HG03439 (cell line): Measurements from ENCODE around the gene PARP2.
"Not testable (repeated sequence)": the region's sequence is repeated elsewhere in the genome, so short reads cannot be mapped to it uniquely, and the experiment has no call there.

ENCODE experiments used
- ATAC-seq: cut with Tn5 transposase; IDR thresholded peaks from one replicate; pipeline ENCODE4 v1.9.1; 2021; ENCODE audit warnings: mild to moderate bottlenecking, moderate library complexity; ENCODE audit not compliant: unreplicated experiment

PARP2 gene

DNA sequence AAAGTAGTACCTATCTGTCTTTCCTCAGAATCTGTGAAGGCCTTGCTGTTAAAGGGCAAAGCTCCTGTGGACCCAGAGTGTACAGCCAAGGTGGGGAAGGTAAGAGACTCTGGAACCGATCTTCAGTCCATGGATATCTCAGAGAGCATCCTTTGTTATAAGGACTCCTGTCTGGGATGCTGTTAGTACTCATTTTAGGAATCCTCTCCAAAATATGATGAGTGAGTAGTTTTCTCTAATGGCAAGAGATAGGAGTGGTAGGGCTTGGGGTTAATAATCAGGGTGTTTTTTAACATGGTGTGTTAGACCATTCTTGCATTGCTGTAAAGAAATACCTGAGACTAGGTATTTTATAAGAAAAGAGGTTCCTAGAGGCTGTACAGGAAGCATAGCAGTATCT is 1.9 kb downstream of the PARP2 start:
- ATAC-seq, result no peak

DNA sequence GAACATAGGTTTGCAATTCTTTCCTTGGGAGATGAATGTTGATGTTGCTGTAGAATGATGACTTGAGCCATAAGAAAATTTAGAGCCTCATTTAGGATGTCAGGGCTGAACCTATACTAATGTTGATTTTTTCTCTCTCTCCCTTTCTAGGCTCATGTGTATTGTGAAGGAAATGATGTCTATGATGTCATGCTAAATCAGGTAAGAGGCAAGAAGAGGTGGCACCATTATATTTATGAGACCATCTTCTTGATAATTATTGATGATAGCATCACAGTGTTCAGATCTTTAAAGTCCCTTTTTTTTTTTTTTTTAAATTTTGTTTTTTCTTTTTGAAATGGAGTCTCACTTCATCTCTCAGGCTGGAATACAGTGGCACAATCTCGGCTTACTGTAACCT is 3.3 kb downstream of the PARP2 start:
- ATAC-seq, result no peak

DNA sequence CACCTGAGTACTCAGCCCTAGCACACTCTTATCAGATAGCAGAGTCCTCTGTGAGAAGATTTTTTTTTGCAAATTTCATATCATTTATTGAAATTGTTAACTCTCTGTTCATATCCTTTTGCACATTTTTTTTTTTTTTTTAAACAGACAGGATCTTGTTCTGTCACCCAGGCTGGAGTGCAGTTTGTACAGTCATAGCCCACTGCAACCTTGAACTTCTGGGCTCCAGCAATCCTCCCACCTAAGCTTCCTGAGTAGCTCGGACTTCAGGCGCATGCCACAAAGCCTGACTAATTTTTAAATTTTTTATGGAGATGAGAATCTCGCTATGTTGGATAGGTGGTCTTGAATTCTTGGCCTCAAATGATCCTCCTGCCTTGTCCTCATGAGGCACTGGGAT is 4.3 kb downstream of the PARP2 start:
- no peak for ATAC-seq

DNA sequence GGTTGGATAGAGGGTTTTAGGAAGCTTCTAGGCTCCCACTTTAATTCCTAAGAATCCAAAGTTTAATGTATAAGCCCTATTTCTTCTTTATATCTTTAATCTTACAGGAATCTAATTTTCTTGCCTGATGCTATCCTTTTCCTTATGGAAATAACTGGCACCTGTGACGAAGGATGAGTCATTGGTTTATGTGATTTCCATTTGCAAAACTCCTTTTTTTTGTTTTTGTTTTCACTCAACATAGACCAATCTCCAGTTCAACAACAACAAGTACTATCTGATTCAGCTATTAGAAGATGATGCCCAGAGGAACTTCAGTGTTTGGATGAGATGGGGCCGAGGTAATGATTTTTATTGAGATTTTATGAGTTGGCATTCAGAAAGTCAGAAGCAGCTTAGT is 6.8 kb downstream of the PARP2 start:
- ATAC-seq, result no peak

DNA sequence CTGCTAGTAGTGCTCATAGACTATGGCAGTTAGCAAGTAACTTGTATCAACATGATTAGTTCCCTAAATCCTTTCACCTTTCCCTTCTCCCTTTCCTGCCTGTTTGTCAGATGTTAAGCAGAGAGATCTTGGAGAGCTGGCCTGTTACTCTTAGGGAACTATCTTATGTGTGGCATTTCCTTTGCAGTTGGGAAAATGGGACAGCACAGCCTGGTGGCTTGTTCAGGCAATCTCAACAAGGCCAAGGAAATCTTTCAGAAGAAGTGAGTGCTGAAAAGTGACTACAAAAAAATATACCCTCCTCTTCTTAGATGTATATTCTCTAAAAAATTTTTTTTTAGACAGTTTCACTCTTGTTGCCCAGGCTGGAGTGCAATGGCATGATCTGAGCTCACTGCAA is 7.4 kb downstream of the PARP2 start:
- ATAC-seq, result no peak

DNA sequence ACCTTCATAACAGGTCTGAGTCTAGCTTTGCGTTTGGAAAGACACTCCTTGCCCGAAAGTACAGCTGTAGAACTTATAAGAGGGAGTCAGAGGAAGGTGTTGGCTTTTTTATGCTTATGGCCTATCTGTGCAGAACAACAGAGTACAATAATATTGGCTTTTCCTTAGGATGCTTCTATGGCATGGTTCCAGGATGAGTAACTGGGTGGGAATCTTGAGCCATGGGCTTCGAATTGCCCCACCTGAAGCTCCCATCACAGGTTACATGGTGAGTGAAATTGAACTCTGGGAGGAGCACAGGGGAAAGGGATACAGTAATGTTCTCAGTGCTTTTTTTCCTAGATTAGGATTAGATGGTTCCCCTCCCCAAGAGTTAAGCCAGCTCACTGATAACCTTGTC is 13.0 kb downstream of the PARP2 start:
- ATAC-seq, result no peak

DNA sequence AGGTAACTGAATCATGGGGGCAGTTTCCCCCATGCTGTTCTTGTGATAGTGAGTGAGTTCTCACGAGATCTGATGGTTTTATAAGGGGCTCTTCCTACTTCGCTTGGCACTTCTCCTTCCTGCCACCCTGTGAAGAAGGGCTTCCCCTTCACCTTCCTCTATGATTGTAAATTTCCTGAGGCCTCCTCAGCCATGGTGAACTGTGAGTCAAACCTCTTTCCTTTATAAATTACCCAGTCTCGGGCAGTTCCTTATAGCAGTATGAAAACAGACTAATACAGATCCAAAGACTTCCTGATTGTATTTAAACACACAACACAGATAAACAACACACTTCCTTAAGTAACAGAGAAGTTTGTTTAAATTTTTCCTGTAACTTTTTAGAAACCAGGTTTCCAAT is 15.0 kb downstream of the PARP2 start:
- ATAC-seq, result not testable (repeated sequence)

DNA sequence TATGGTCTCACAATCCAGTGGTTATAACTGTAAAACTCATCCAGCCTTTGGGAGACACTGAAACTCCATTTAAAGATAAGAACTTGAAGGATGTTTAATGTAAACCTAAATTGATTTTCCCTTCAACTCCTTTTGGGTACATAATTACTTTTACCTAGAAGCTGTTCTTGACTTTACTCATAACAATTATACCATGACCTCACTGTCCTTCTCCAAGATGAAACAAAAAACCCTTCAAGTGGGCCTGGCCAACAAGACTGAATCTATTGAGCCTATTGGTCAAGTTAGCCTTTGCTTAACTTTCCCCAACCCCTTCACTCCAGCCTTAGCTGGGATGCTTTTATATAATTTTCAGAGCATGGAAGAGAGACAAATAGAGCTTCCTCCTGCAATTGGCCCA is 22.5 kb downstream of the PARP2 start:
- ATAC-seq, result no peak

DNA sequence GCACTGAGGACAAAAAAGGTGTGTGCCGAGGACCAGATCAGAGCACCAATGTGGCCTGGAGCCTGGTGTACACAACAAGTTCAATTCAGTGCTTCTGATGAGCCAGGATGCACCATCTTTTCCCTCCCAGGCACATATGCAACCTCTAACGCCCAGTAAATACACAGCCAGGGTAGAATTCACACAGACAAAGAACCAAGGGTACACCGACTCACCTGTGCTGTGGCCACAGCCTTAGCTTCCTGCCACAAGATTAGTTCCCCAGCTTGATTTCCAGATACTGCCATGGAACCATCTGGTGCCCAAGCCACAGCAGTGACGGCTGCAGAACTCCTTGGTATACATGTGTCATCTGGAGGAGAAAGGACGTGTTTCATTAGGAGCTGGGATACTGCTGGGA is 29.4 kb downstream of the PARP2 start:
- ATAC-seq, result no peak

DNA sequence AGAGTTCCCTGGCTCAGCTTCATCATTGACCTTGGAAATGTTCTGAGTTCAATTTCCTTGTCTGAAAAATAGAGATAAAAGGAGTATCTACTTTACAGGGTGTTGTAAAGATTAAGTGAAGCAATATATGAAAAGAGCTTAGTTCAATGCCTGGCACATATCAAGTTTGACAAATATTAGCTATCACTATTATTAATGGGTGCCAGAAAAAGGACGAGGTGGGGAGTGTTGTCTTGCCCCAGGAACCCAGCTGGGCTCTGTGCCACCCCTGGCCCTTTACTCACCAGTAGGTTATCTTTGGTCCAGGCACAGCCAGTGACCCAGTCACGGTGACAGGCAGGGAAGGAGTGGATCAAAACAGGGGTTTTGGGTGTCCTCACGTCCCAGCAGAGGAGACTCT is 32.0 kb downstream of the PARP2 start:
- no peak for ATAC-seq

DNA sequence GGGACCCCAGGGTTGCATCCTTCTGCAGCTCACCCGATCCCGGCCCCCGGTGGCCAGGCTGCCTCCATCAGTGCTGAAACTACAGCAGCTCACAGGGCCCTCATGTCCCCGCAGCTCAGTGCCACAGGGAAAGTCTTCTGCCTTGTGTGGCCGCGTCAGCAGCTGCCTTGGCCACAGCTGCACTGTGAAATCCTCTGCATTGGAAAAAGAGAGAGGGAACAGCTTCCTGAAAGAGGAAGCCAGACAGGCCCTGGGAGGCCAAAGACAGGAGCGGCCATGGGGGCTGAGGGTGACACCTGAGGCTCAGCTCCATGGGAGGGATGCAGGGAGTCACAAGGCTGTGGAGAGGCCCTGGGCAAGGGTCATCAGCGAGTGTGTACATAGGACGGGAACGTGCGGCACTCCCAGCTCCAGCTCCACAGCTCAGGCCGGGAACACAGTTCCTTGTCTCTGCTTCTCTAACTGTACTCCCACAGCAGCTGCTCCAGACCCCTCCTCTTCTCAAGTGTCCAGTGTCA is 32.7 kb downstream of the PARP2 start:
- ATAC-seq, result no peak

DNA sequence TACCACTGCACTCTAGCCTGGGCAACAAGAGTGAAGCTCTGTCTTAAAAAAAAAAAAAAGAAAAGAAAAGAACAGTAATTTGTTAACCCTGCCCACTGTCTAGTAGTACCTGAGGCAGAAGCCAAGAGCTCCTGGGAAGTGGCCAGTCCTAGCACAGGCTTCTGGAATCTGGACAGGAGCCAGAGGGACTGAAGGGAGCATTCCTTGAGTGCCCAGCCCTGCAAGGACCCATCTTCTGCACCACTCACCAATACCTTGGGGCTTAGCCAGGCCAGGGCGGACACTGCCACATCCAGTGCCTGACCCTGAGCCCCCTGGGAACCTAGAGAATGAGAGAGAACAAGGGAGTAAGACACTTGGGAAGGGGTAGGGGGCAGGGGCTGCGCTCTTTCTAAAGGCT is 33.7 kb downstream of the PARP2 start:
- no peak for ATAC-seq

DNA sequence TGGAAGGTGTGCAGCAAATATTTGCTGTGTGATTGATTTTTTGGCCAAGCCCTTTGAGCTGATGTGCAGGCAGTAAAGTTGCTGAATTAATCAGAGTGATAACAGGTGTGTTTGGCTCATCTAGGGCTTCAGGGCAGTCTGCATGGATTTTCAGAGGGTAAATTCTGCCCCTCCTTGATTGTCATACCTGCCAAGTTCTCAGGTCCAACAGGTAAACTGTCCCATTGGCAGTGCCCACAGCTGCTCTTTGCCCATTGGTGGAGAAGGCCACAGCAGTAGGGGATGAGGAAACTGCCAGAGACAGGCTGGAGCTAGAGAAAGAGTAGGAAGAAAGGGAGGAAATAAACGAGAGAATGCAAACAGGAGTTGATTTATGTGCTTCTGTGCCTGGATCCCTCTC is 36.3 kb downstream of the PARP2 start:
- ATAC-seq, result no peak

DNA sequence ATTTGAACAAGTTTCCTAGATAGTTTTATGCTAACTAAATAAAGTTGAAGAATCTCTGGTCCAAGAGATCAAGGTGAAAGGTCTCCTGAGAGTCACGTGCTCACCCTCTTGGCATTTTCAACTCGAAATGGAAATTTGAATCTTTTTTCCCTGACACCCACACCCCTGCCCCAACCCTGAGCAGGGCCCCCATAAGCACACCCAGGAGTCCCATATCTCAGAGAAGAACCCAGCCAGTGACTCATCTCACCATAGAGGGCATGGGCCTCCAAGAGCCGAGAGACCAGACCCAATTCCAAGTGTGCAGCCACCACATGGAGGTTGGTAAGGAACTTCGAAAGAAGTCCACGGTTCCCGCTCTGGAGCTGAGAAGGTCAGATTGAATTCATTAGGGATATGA is 37.2 kb downstream of the PARP2 start:
- no peak for ATAC-seq

DNA sequence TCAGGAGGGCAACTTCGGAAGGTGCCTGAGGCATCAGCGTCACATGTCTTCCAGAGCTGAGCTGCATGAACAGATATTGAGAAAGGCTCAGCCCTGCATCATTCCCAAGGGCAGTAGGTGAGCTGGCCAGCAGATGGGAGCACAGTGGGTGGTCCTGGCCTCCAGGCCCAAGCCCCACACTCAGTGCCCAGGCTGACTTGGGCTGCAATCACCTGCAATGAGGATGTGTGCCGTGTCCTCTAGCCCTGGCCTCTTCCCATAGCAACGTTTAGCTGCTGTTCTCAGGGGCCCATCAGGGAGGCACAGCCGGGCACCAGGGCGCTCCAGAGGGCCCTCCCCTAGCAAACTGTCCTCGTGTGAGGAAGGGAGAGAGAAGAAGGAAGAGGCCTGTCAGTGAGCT is 37.9 kb downstream of the PARP2 start:
- ATAC-seq, result no peak

DNA sequence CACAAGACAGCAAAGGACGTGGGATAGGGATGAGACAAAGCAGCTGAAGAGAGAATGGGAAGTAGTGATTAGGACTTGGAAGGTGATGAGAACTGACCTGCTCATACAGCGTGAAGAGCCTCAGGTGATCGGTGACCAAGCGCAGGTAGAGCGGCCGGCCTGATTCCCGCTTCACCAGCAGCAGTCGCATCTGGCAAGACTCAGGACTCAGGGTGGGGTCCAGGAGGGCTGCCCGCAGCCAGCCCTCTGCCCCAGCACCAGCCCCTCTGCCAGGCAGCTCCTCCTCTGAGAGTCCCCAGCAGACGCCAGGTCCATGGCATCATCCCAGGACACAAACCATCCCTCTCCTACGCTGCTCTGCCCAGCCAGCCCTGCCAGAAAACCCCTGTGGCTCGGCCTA is 39.1 kb downstream of the PARP2 start:
- ATAC-seq, result no peak

DNA sequence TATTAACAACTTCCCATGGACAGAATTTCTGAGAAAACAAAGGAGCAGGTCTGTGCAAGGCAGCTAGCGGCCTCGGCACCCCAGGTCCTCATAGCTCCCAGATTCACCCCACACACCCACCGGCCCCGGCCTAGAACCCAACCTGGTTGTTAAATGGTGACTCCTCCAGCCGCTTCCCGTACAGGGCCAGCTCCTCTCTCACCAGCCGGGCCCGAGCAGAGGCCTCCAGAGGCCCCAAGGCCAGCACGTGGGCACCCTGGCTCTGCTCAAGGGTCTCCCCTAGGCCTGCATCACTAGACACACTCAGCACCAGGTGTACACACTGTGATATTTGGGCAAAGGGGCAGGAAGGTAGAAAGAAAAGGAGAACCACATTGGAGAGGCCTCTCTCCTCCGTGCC is 39.6 kb downstream of the PARP2 start:
- no peak for ATAC-seq

DNA sequence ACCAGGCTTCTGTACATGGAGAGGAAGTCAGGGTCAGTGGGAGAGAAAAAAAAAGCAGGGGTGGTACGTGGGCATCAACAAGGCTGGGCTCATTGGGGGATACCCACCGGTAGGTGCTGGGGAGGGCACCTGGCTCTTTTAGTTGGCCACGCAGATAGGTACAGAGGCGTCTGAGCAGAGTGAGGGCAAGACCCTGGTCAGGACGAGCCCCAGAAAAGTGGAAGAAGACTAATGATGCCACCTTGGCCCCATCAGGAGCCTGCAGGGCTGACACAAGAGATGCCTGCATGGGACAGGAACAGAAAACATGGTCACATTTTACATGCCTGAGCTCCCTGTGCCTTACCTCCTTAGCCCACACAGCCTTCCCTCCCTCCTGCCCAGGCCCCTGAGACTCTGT is 40.2 kb downstream of the PARP2 start:
- no peak for ATAC-seq

DNA sequence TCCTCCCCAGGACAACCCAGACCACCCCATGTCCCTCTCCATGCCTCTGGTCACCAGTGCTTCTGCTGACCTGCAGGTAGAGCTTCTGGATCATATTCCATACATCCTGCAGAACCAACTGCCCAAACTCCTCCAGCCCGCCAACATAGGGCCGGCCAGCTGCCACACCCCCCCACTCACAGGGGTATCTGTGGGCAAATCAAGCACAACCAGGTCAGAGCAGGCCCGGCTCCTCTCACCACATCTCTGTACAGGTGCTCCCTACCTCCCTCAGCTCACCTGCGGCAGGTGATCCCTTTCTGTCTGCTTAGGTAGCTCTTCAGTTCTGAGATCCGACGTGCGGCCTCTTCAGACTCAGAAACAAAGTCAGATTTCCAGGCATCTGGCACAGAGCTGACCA is 40.9 kb downstream of the PARP2 start:
- ATAC-seq, result no peak

DNA sequence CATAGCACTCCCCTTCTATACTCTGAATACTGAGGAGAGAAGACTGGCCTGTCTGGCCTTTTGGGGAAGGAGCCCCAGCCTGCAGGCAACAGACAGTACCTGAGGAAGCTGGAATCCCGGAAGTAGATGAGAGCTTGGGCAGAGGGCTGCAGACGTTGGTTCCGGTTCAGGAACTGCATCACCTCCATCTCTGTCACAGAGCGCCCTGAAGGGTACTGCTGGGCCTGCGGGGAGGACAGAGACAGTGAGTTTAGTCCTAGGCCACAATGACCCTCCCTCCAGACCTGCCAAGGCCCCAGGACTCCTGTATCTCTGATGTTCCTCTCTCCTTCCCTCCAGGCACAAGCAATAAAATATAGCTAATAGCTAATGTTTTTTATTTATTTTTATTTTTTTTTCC is 41.5 kb downstream of the PARP2 start:
- no peak for ATAC-seq

DNA sequence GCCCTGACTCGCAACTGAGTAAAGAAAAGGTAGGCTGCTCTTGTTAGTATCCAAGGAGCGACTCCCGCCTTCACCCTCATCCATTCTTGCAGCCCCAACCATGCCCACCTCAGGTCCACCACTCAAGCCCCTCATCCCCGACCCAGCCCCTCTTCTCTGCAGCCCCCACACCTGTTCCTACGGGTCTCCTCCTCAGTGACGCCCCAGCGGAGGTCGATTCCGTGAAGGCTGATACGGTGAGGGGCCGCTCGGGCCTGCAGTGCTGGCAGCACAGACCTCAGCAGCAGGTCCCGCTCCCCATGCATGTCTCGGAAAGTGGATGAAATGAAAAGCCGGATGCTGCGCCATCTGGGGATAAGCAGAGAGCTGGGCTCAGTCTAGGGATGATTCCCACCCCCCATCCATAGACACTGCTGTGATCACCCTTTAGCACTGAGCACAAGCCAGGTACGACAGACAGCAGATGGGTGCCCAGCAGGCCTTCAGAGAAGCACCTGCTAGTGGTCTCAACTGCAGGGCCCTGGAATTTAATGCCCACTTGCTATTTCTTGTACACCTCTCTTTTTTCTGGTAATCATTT is 42.9 kb downstream of the PARP2 start:
- ATAC-seq, result no peak

DNA sequence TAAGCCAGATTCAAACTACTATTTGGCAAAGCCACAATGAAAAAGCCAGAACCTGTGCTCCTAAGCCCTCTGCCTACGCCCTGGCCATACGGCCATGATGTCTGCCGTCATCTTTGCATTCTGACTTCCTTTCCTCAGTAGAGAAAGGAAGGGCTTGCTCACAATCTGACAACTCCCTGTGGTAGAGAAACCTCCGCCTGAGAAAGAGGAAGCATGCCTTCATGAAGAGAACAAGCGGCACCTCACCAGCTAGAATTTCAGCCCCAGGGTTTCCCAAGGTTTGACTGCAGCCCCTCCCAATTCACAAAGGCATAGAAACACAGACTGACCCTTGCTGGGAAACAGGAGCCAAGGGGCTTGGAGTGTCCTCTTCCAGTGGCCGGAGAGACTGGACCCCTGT is 44.1 kb downstream of the PARP2 start:
- ATAC-seq, result no peak

DNA sequence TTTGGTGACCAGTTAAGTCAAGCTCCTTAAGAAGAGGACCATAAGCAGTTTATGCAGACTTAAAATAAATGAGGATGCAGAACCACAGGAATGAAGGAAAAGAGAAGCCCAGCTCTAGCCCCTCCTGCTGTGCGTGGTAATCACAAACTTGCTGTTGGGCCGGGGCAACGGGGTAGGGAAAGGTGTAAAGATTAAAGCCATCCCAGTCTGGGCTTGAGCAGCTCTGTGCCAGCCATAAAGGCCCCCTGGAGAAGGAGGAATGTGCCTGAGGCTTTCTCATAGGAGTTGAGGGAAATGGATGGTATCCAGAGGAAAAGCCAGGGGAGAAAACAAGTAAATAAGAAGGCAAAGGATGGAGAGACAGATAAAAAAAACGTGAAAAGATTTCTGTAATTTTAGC is 44.7 kb downstream of the PARP2 start:
- ATAC-seq, result no peak

DNA sequence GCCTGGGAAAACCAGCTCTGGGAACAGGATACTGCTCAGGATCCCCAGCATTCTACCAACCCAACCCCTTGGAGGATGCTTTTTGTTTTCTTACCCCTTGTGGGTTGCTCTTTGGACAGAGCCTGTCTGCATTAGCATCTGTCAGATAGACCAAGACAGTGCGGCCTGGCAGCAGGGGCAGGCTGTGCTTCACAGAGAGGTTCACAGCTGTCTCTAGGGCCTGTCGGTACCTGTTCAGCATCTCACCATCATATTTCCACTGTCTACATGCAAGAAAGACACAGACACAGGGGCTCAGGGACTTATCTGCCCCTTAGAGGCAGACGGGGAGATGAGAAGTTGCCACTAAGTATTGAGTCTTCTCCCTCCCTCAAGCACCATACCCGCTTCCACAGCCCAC is 48.1 kb downstream of the PARP2 start:
- no peak for ATAC-seq
